GM12878 (cell line): ENCODE measurements around the gene UBXN10. TPM values are rescaled to one million over a fixed set of nuclear protein-coding genes. Genes with fewer than 3 reads are reported as not detected.

Experiments
- ATAC-seq: fragments of 200-7000 bp; cut with Tn5 transposase; 3 replicates; pipeline ENCODE4 v1.9.1; 2020; ENCODE audit warnings: mild to moderate bottlenecking, moderate library complexity
- BruUV-seq: library from RNA; stranded (reverse); fragments of 400-500 nt; replicated peaks from 2 replicates; lab custom pipeline; 2021; lab: Mats Ljungman, UMichigan
- CTCF ChIA-PET: fragments of 300-600 bp; sonication (Branson Sonifier 250); formaldehyde crosslinking; extraction: SDS; loops from one replicate; lab custom pipeline; 2021; ENCODE audit warnings: inconsistent platforms; lab: Yijun Ruan, JAX
- POLR2A ChIA-PET: fragments of 350-600 bp; formaldehyde crosslinking; extraction: SDS; loops from one replicate; lab custom pipeline; 2021; ENCODE audit warnings: inconsistent platforms; lab: Charles Lee
- RAD21 ChIA-PET: fragments of 300-600 bp; sonication (Branson Sonifier 250); formaldehyde crosslinking; loops from one replicate; lab custom pipeline; 2023; ENCODE audit warnings: antibody characterized with exemption; ENCODE audit not compliant: unreplicated experiment; lab: Charles Lee
- SMC1A ChIA-PET: fragments of 300-600 bp; sonication (Branson Sonifier 250); formaldehyde crosslinking; loops from one replicate; lab custom pipeline; 2023; ENCODE audit not compliant: unreplicated experiment, uncharacterized antibody; lab: Charles Lee
- DNase-seq: peaks from one replicate; pipeline ENCODE4 v3.0.0-alpha.2; 2011; ENCODE audit warnings: low read depth, low spot score
- FAIRE-seq: peaks from 3 replicates; lab custom pipeline; 2011; peaks lifted over from hg19 to GRCh38; lab: Jason Lieb, UNC
- H2AFZ ChIP-seq: 2 replicates; pipeline ENCODE4 v1.6.0; 2011; ENCODE audit warnings: low read depth, low read length, control low read depth; ENCODE audit not compliant: control insufficient read depth
- H3K27ac ChIP-seq: 2 replicates; pipeline ENCODE4 v1.5.1; 2011; ENCODE audit warnings: control low read depth; ENCODE audit not compliant: control insufficient read depth, insufficient read depth
- H3K27me3 ChIP-seq, 2 experiments: replicated peaks in 1 of 2; 2 replicates each; pipeline versions ENCODE4 v1.6.0 to v1.6.1; 2011; ENCODE audit warnings: low read length in 1 of 2; ENCODE audit not compliant: control insufficient read depth in 2 of 2, insufficient read depth in 2 of 2
- H3K36me3 ChIP-seq, 2 experiments: 2 replicates each; pipeline ENCODE4 v1.5.1; 2011; ENCODE audit warnings: low read length in 1 of 2; ENCODE audit not compliant: control insufficient read depth in 2 of 2, insufficient read depth in 2 of 2
- H3K4me1 ChIP-seq: 2 replicates; pipeline ENCODE4 v1.6.1; 2011; ENCODE audit warnings: mild to moderate bottlenecking, low read length, moderate library complexity, mixed read lengths; ENCODE audit not compliant: control insufficient read depth, insufficient read depth
- H3K4me2 ChIP-seq: 2 replicates; pipeline ENCODE4 v1.6.0; 2011; ENCODE audit warnings: control low read depth; ENCODE audit not compliant: control insufficient read depth, insufficient read depth
- H3K4me3 ChIP-seq: fragments of 200-600 bp; sonication (generic); 2 replicates; pipeline ENCODE4 v1.5.1; 2016
- H3K79me2 ChIP-seq: 2 replicates; pipeline ENCODE4 v1.6.0; 2011; ENCODE audit warnings: low read length; ENCODE audit not compliant: control insufficient read depth, insufficient read depth
- H3K9ac ChIP-seq: 2 replicates; pipeline ENCODE4 v1.8.0; 2011; ENCODE audit warnings: low read length, control low read depth, mixed read lengths; ENCODE audit not compliant: control insufficient read depth, insufficient read depth
- H3K9me3 ChIP-seq: replicated peaks from 3 replicates; pipeline ENCODE4 v1.5.1; 2011; ENCODE audit warnings: mild to moderate bottlenecking, low read length; ENCODE audit not compliant: control insufficient read depth, insufficient read depth
- H4K20me1 ChIP-seq: 2 replicates; pipeline ENCODE4 v1.6.0; 2011; ENCODE audit not compliant: control insufficient read depth, insufficient read depth
- ATF7 ChIP-seq: fragments of 450-650 bp; IDR thresholded peaks from 2 replicates; pipeline ENCODE4 v1.6.1; 2016; ENCODE audit warnings: low read depth, mild to moderate bottlenecking
- BCL11A ChIP-seq: IDR thresholded peaks from 2 replicates; pipeline ENCODE4 v1.6.1; 2011; ENCODE audit warnings: low read depth, low read length
- CHD2 ChIP-seq: IDR thresholded peaks from 2 replicates; pipeline ENCODE4 v1.6.1; 2011; ENCODE audit warnings: low read depth, low read length, improper control_type of control experiment, borderline replicate concordance
- HDAC6 ChIP-seq: fragments of 200-600 bp; sonication (generic); IDR thresholded peaks from one replicate; pipeline ENCODE4 v1.8.0; 2017; ENCODE audit warnings: antibody characterized with exemption; ENCODE audit not compliant: unreplicated experiment
- HDGF ChIP-seq: fragments of 450-650 bp; IDR thresholded peaks from 2 replicates; pipeline ENCODE4 v1.6.1; 2016; ENCODE audit warnings: antibody characterized with exemption
- NRF1 ChIP-seq: conservative IDR thresholded peaks from 2 replicates; pipeline ENCODE4 v1.6.1; 2011; ENCODE audit warnings: mild to moderate bottlenecking, low read depth, low read length, improper control_type of control experiment
- PAX5 ChIP-seq: IDR thresholded peaks from 2 replicates; pipeline ENCODE4 v1.6.1; 2011; ENCODE audit warnings: low read depth, low read length, borderline replicate concordance
- USF1 ChIP-seq: IDR thresholded peaks from 2 replicates; pipeline ENCODE4 v1.6.1; 2011; ENCODE audit warnings: borderline replicate concordance, low read depth, mild to moderate bottlenecking, moderate library complexity, mixed read lengths, low read length; ENCODE audit not compliant: insufficient read depth; ENCODE audit errors: extremely low read length
- WGBS: methylation state at CpG from one replicate; pipeline ENCODE4 v1.1.6; 2016; ENCODE audit warnings: low lambda C conversion rate; ENCODE audit not compliant: insufficient replicate concordance, insufficient coverage; ENCODE audit errors: missing lambda C conversion rate; 5-methylcytosine and 5-hydroxymethylcytosine counted together
- in situ Hi-C: fragments of 300-500 bp; cut with MboI; formaldehyde crosslinking; loops from 9 replicates; pipeline ENCODE4 v1.14.3; 2018; ENCODE audit warnings: mixed read lengths
- intact Hi-C: fragments of 100-400 bp; cut with micrococcal nuclease; formaldehyde crosslinking; loops from one replicate; pipeline ENCODE4 v1.14.2; 2022; ENCODE audit not compliant: unreplicated experiment
- polyA plus RNA-seq, 11 experiments: library from polyadenylated mRNA; depleted of rRNA in 4 of 11; unstranded in 6 of 11; stranded (reverse) in 5 of 11; fragments of >200 nt; fragmentation: Nextera tagmentation in 4 of 11; fragmentation: Illumina TruSeq in 1 of 11; extraction: Ambion mirVana in 4 of 11; extraction: Trizol in 1 of 11; gene quantifications; 1 replicate in 1 of 11; 2 replicates in 10 of 11; pipeline versions ENCODE4 v1.2.1 to v1.2.3, GENCODE V29; 2011 to 2016; ENCODE audit warnings: inconsistent platforms in 2 of 11, missing spikeins in 2 of 11, low read depth in 1 of 11
- total RNA-seq, 4 experiments: library from RNA; depleted of rRNA in 3 of 4; stranded (reverse); fragments of >200 nt in 3 of 4; fragmentation: Illumina TruSeq in 1 of 4; extraction: Trizol in 1 of 4; gene quantifications; 2 replicates each; pipeline versions ENCODE4 v1.2.1 to v1.2.3, GENCODE V29; 2013 to 2021
- TF ChIP-seq, protein P1 (sequence below): fragments of 450-650 bp; IDR thresholded peaks from 2 replicates; pipeline ENCODE4 v1.6.1; 2017; ENCODE audit warnings: borderline replicate concordance
- TF ChIP-seq, protein P2 (sequence below): fragments of 450-650 bp; formaldehyde crosslinking; IDR thresholded peaks from 2 replicates; pipeline ENCODE4 v1.4.0; 2022; ENCODE audit warnings: mild to moderate bottlenecking, moderate library complexity
- TF ChIP-seq, protein P3 (sequence below): fragments of 450-650 bp; IDR thresholded peaks from 2 replicates; pipeline ENCODE4 v1.6.1; 2016; ENCODE audit warnings: mild to moderate bottlenecking
- TF ChIP-seq, protein P4 (sequence below): IDR thresholded peaks from 2 replicates; pipeline ENCODE4 v1.6.1; 2011; ENCODE audit warnings: borderline replicate concordance, low read depth, mild to moderate bottlenecking, moderate library complexity, low read length; ENCODE audit not compliant: insufficient read depth, poor library complexity, severe bottlenecking

UBXN10 gene
- total and polyA plus RNA-seq, 10 of the 15 experiments (the other 5 are each of a cell fraction or from before 2014, with no cell fraction given), result 0.03 to 0.15 (median 0.06) TPM; not detected in 7

- intact Hi-C loops (no loop called here), in situ Hi-C loops (no loop called here)
- H3K36me3 ChIP-seq, result no peaks in the 10 kb centered on the region
- H3K79me2 ChIP-seq, result no peaks in the 10 kb centered on the region
- ChIA-PET RAD21 (interaction anchor here (2.0 kb wide), 1 partner anchor 46 kb away, joined by 9 read pairs; no protein-coding TSS in a partner anchor), POLR2A (no interaction called here), CTCF (interaction anchor here (1.1 to 10.8 kb wide), 3 partner anchors 48 to 230 kb away, joined by 4 to 181 read pairs (median 5); no protein-coding TSS in a partner anchor), SMC1A (interaction anchor here (0.6 to 6.0 kb wide), 5 partner anchors 22 to 226 kb away, joined by 3 to 31 read pairs (median 4); no protein-coding TSS in a partner anchor)
- H3K27me3 ChIP-seq, result no peaks in the 10 kb centered on the region
- no peak for DNase-seq
- H3K9me3 ChIP-seq, result no peaks in the 10 kb centered on the region
- BruUV-seq, result no TSS peak
- no peaks in the 10 kb centered on the region for H4K20me1 ChIP-seq
- WGBS, result 66% methylated on average over 13 of the region's 13 CpGs
- no peak overlapping the region for H3K4me3 ChIP-seq
- no peaks in the 10 kb centered on the region; the same call in 1 of the 2 replicates for H3K4me1 ChIP-seq
- FAIRE-seq, result no peak
- H2AFZ ChIP-seq, result no peak overlapping the region
- ATAC-seq, result no peak
- H3K9ac ChIP-seq, result no peak overlapping the region
- no peak overlapping the region for H3K27ac ChIP-seq
- H3K4me2 ChIP-seq, result no peak overlapping the region
- TF ChIP-seq, protein P1, sequence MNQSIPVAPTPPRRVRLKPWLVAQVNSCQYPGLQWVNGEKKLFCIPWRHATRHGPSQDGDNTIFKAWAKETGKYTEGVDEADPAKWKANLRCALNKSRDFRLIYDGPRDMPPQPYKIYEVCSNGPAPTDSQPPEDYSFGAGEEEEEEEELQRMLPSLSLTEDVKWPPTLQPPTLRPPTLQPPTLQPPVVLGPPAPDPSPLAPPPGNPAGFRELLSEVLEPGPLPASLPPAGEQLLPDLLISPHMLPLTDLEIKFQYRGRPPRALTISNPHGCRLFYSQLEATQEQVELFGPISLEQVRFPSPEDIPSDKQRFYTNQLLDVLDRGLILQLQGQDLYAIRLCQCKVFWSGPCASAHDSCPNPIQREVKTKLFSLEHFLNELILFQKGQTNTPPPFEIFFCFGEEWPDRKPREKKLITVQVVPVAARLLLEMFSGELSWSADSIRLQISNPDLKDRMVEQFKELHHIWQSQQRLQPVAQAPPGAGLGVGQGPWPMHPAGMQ, result no peak
- TF ChIP-seq, protein P2, sequence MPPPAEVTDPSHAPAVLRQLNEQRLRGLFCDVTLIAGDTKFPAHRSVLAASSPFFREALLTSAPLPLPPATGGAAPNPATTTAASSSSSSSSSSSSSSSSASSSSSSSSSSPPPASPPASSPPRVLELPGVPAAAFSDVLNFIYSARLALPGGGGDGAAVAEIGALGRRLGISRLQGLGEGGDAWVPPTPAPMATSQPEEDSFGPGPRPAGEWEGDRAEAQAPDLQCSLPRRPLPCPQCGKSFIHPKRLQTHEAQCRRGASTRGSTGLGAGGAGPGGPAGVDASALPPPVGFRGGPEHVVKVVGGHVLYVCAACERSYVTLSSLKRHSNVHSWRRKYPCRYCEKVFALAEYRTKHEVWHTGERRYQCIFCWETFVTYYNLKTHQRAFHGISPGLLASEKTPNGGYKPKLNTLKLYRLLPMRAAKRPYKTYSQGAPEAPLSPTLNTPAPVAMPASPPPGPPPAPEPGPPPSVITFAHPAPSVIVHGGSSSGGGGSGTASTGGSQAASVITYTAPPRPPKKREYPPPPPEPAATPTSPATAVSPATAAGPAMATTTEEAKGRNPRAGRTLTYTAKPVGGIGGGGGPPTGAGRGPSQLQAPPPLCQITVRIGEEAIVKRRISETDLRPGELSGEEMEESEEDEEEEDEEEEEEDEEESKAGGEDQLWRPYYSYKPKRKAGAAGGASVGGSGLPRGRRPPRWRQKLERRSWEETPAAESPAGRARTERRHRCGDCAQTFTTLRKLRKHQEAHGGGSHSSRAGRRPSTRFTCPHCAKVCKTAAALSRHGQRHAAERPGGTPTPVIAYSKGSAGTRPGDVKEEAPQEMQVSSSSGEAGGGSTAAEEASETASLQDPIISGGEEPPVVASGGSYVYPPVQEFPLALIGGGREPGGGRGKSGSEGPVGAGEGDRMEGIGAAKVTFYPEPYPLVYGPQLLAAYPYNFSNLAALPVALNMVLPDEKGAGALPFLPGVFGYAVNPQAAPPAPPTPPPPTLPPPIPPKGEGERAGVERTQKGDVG (CRISPR knock-in tag), result no peak
- no peak for TF ChIP-seq HDGF
- TF ChIP-seq, protein P3, sequence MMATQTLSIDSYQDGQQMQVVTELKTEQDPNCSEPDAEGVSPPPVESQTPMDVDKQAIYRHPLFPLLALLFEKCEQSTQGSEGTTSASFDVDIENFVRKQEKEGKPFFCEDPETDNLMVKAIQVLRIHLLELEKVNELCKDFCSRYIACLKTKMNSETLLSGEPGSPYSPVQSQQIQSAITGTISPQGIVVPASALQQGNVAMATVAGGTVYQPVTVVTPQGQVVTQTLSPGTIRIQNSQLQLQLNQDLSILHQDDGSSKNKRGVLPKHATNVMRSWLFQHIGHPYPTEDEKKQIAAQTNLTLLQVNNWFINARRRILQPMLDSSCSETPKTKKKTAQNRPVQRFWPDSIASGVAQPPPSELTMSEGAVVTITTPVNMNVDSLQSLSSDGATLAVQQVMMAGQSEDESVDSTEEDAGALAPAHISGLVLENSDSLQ, result no peak
- TF ChIP-seq NRF1, result no peak
- TF ChIP-seq, protein P4, sequence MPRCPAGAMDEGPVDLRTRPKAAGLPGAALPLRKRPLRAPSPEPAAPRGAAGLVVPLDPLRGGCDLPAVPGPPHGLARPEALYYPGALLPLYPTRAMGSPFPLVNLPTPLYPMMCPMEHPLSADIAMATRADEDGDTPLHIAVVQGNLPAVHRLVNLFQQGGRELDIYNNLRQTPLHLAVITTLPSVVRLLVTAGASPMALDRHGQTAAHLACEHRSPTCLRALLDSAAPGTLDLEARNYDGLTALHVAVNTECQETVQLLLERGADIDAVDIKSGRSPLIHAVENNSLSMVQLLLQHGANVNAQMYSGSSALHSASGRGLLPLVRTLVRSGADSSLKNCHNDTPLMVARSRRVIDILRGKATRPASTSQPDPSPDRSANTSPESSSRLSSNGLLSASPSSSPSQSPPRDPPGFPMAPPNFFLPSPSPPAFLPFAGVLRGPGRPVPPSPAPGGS, result no peak
- no peak for TF ChIP-seq BCL11A
- TF ChIP-seq USF1, result no peak
- no peak for TF ChIP-seq HDAC6
- TF ChIP-seq ATF7, result no peak
- TF ChIP-seq PAX5, result no peak
- no peak for TF ChIP-seq CHD2
Measured at GRCh38 chr1:20147846-20148570, 37.9 kb upstream of the UBXN10 start.
